ENCODE data around the gene LRMDA.

GRCh38 chr10:75978213-75978612, 546.8 kb downstream of the LRMDA start:
- TF ChIP-seq ZNF274 (CRISPR knock-in tag; IDR thresholded peaks at IDR 0.05) (no peak), ZKSCAN8 (CRISPR knock-in tag; IDR thresholded peaks at IDR 0.05; ENCODE audit: borderline replicate concordance) (no peak), FOXK1 (CRISPR knock-in tag; IDR thresholded peaks at IDR 0.05; ENCODE audit: borderline replicate concordance, low read depth) (no peak), BCLAF1 (IDR thresholded peaks at IDR 0.05) (no peak), MXD3 (CRISPR knock-in tag; IDR thresholded peaks at IDR 0.05) (no peak), PHF21A (CRISPR knock-in tag; IDR thresholded peaks at IDR 0.05) (no peak), REST (IDR thresholded peaks at IDR 0.05; ENCODE audit: borderline replicate concordance in 1 of 2, low read depth in 1 of 2, low read length in 2 of 2) (no peak), POLR2AphosphoS5 (IDR thresholded peaks at IDR 0.05; ENCODE audit: low read depth, low read length) (no peak), SMAD3 (CRISPR knock-in tag; IDR thresholded peaks at IDR 0.05) (no peak), ZNF878 (CRISPR knock-in tag; IDR thresholded peaks at IDR 0.05) (no peak), ZBTB1 (CRISPR knock-in tag; IDR thresholded peaks at IDR 0.05; ENCODE audit: borderline replicate concordance) (no peak)
- TF ChIP-seq, protein P1, sequence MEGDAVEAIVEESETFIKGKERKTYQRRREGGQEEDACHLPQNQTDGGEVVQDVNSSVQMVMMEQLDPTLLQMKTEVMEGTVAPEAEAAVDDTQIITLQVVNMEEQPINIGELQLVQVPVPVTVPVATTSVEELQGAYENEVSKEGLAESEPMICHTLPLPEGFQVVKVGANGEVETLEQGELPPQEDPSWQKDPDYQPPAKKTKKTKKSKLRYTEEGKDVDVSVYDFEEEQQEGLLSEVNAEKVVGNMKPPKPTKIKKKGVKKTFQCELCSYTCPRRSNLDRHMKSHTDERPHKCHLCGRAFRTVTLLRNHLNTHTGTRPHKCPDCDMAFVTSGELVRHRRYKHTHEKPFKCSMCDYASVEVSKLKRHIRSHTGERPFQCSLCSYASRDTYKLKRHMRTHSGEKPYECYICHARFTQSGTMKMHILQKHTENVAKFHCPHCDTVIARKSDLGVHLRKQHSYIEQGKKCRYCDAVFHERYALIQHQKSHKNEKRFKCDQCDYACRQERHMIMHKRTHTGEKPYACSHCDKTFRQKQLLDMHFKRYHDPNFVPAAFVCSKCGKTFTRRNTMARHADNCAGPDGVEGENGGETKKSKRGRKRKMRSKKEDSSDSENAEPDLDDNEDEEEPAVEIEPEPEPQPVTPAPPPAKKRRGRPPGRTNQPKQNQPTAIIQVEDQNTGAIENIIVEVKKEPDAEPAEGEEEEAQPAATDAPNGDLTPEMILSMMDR (CRISPR knock-in tag; IDR thresholded peaks at IDR 0.05): no peak
- TF ChIP-seq, protein P2, sequence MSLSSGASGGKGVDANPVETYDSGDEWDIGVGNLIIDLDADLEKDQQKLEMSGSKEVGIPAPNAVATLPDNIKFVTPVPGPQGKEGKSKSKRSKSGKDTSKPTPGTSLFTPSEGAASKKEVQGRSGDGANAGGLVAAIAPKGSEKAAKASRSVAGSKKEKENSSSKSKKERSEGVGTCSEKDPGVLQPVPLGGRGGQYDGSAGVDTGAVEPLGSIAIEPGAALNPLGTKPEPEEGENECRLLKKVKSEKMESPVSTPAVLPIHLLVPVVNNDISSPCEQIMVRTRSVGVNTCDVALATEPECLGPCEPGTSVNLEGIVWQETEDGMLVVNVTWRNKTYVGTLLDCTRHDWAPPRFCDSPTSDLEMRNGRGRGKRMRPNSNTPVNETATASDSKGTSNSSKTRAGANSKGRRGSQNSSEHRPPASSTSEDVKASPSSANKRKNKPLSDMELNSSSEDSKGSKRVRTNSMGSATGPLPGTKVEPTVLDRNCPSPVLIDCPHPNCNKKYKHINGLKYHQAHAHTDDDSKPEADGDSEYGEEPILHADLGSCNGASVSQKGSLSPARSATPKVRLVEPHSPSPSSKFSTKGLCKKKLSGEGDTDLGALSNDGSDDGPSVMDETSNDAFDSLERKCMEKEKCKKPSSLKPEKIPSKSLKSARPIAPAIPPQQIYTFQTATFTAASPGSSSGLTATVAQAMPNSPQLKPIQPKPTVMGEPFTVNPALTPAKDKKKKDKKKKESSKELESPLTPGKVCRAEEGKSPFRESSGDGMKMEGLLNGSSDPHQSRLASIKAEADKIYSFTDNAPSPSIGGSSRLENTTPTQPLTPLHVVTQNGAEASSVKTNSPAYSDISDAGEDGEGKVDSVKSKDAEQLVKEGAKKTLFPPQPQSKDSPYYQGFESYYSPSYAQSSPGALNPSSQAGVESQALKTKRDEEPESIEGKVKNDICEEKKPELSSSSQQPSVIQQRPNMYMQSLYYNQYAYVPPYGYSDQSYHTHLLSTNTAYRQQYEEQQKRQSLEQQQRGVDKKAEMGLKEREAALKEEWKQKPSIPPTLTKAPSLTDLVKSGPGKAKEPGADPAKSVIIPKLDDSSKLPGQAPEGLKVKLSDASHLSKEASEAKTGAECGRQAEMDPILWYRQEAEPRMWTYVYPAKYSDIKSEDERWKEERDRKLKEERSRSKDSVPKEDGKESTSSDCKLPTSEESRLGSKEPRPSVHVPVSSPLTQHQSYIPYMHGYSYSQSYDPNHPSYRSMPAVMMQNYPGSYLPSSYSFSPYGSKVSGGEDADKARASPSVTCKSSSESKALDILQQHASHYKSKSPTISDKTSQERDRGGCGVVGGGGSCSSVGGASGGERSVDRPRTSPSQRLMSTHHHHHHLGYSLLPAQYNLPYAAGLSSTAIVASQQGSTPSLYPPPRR (CRISPR knock-in tag; IDR thresholded peaks at IDR 0.05; ENCODE audit: borderline replicate concordance): no peak

Data from HepG2 (cell line).